Parathyroid adenoma (tissue), 2 donors: ENCODE results near the gene RCL1.

ENCODE experiments used
- H2AFZ ChIP-seq: fragments of 300-600 bp; sonication (generic); one replicate; pipeline ENCODE4 v1.7.0; 2017; ENCODE audit warnings: antibody characterized with exemption, mild to moderate bottlenecking
- H3K27ac ChIP-seq: fragments of 300-600 bp; sonication (generic); one replicate; pipeline ENCODE4 v1.7.0; 2017
- H3K27me3 ChIP-seq: fragments of 300-600 bp; sonication (generic); one replicate; pipeline ENCODE4 v1.7.0; 2017; ENCODE audit warnings: low read length; ENCODE audit not compliant: control insufficient read depth, insufficient read depth
- H3K36me3 ChIP-seq: fragments of 300-600 bp; sonication (generic); one replicate; pipeline ENCODE4 v1.7.0; 2017; ENCODE audit warnings: low read length; ENCODE audit not compliant: control insufficient read depth, insufficient read depth
- H3K4me1 ChIP-seq: fragments of 300-600 bp; sonication (generic); one replicate; pipeline ENCODE4 v1.7.0; 2017; ENCODE audit warnings: control low read depth
- H3K4me2 ChIP-seq: fragments of 300-600 bp; sonication (generic); one replicate; pipeline ENCODE4 v1.7.0; 2017; ENCODE audit warnings: low read length
- H3K4me3 ChIP-seq: fragments of 300-600 bp; sonication (generic); one replicate; pipeline ENCODE4 v1.7.0; 2017; ENCODE audit warnings: low read depth, low read length
- H3K79me2 ChIP-seq: fragments of 300-600 bp; sonication (generic); one replicate; pipeline ENCODE4 v1.7.0; 2017; ENCODE audit warnings: control low read depth
- H3K9ac ChIP-seq: fragments of 300-600 bp; sonication (generic); one replicate; pipeline ENCODE4 v1.7.0; 2017; ENCODE audit warnings: mild to moderate bottlenecking
- H3K9me3 ChIP-seq: fragments of 300-600 bp; sonication (generic); one replicate; pipeline ENCODE4 v1.7.0; 2017; ENCODE audit warnings: low read length; ENCODE audit not compliant: control insufficient read depth
- CTCF ChIP-seq: fragments of 300-600 bp; sonication (generic); IDR thresholded peaks from one replicate; pipeline ENCODE4 v1.7.0; 2017; ENCODE audit warnings: antibody characterized with exemption, mild to moderate bottlenecking
- donor health status: primary hyperparathyroidism.

The RCL1 gene

DNA sequence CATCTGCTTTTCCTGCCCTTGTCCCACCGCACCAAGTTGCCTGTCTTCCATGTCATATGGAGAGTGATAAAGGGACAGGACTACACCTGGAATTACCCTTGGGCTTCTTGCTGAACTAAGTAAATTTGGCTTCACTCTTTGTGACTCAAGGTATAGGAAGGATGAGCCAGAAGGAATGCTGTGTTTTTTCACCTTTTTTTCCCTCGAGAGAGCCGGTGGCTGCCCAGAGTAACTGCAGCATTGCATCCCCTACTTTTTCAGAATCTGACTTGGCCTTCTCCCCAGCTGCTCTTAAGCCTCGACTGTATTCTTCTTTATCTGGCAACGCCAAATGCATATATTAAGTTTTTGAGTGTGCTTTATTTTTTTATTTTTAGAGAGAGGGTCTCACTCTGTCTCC lies 38.4 kb downstream of the RCL1 start:
- H3K79me2 ChIP-seq, result no peaks in the 10 kb centered on the region
- no peaks in the 10 kb centered on the region for H3K9me3 ChIP-seq
- TF ChIP-seq CTCF, result no peak
- no peak overlapping the region for H3K4me2 ChIP-seq
- no peaks in the 10 kb centered on the region for H3K27me3 ChIP-seq
- no peaks in the 10 kb centered on the region for H3K36me3 ChIP-seq
- no peak overlapping the region for H2AFZ ChIP-seq
- no peak overlapping the region for H3K27ac ChIP-seq
- H3K4me3 ChIP-seq, result no peak overlapping the region
- H3K9ac ChIP-seq, result no peak overlapping the region
- no peaks in the 10 kb centered on the region for H3K4me1 ChIP-seq

GRCh38 chr9:4831944-4832343 lies 39.2 kb downstream of the RCL1 start:
- no peak overlapping the region for H3K9ac ChIP-seq
- H3K4me2 ChIP-seq, result no peak overlapping the region
- H2AFZ ChIP-seq, result no peak overlapping the region
- no peak for TF ChIP-seq CTCF
- H3K36me3 ChIP-seq, result no peaks in the 10 kb centered on the region
- no peak overlapping the region for H3K27ac ChIP-seq
- H3K79me2 ChIP-seq, result no peaks in the 10 kb centered on the region
- H3K4me3 ChIP-seq, result no peak overlapping the region
- H3K4me1 ChIP-seq, result no peaks in the 10 kb centered on the region
- no peaks in the 10 kb centered on the region for H3K27me3 ChIP-seq
- no peaks in the 10 kb centered on the region for H3K9me3 ChIP-seq

DNA sequence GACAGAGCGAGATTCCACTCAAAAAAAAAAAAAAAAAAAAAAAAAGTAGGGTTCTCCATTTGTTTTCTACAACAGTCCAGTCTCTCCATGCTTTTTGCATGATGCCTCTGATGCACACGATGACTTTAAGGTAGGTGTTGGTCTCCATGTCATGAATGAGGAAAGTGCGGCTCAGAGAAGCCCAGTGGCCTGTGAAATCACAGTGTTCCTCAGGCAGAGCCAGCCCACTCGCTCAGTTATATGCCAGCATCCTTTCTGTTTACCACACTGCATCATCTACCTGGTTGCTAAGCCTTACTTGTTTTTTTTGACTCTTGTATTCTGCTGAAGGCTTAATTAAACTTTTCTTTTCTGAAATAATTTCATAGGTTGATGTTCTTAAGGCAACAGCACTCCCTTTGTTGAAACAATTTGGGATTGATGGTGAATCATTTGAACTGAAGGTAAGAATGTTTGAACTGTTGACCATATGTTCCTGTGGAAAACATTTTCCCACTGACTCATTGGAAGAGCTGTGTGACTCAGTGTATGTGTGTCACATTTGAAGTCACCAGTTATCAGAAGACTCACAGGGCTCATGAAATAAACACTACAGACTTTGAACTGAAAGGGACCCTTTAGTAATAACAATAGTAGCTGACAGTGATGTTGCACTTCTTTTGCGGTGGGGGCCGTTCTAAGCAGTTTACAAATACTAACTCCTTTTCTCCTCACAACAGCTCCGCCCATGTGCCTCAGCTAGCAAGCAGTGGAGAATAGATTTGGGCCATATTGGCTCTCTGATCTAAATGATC lies 40.2 kb downstream of the RCL1 start:
- Histone ChIP-seq H3K79me2 (no peaks in the 10 kb centered on the region), H3K4me2 (no peak overlapping the region), H3K36me3 (no peaks in the 10 kb centered on the region), H3K9me3 (no peaks in the 10 kb centered on the region), H3K27me3 (no peaks in the 10 kb centered on the region), H2AFZ (no peak overlapping the region), H3K4me3 (no peak overlapping the region), H3K4me1 (no peaks in the 10 kb centered on the region), H3K27ac (no peak overlapping the region), H3K9ac (no peak overlapping the region)
- TF ChIP-seq CTCF, result no peak

DNA sequence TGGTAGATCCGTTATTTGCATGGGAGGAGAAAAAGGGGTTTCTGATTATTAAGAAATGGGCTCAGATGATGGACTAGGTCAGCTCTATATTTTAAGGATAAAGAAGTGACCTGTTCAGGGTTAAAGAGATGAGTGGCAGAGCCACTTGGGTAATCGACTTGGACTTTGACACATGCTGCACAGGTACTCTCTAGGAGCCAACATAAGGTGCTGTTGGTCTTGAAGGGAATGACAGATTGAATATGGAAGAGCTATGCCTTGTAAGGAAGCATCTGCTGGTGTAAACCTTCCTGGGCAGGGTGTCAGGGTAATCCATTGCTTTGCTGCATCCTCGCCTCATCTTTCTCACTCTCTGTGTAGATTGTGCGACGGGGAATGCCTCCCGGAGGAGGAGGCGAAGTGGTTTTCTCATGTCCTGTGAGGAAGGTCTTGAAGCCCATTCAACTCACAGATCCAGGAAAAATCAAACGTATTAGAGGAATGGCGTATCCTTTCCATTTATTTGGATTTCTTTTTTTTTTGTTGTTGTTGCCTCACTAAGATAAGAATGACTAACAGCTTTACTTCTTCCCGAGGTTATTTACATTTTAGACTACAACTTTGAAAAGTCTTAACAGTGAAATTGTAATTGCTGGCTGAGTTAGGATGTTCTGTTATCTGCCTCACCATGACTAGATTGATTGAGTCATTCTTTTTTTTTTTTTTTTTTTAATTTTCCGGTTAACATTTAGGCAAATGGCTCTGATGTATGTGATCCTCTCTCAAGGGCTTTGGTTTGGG lies 41.2 kb downstream of the RCL1 start:
- H3K27ac ChIP-seq, result no peak overlapping the region
- no peaks in the 10 kb centered on the region for H3K4me1 ChIP-seq
- no peak overlapping the region for H3K4me3 ChIP-seq
- no peak overlapping the region for H3K4me2 ChIP-seq
- no peak for TF ChIP-seq CTCF
- no peak overlapping the region for H3K9ac ChIP-seq
- H2AFZ ChIP-seq, result no peak overlapping the region
- H3K36me3 ChIP-seq, result no peaks in the 10 kb centered on the region
- no peaks in the 10 kb centered on the region for H3K79me2 ChIP-seq
- no peaks in the 10 kb centered on the region for H3K27me3 ChIP-seq
- no peaks in the 10 kb centered on the region for H3K9me3 ChIP-seq
